NCI-H510A treated with DMSO at 0.1 percent for 48 hours (cell line): ENCODE results near the gene FXYD7.
"Not testable (repeated sequence)": the region's sequence is repeated elsewhere in the genome, so short reads cannot be mapped to it uniquely, and the experiment has no call there.

Experiments used
- DNase-seq: peaks from one replicate; lab custom pipeline; 2025; lab: John Stamatoyannopoulos, UW

Gene FXYD7

DNA sequence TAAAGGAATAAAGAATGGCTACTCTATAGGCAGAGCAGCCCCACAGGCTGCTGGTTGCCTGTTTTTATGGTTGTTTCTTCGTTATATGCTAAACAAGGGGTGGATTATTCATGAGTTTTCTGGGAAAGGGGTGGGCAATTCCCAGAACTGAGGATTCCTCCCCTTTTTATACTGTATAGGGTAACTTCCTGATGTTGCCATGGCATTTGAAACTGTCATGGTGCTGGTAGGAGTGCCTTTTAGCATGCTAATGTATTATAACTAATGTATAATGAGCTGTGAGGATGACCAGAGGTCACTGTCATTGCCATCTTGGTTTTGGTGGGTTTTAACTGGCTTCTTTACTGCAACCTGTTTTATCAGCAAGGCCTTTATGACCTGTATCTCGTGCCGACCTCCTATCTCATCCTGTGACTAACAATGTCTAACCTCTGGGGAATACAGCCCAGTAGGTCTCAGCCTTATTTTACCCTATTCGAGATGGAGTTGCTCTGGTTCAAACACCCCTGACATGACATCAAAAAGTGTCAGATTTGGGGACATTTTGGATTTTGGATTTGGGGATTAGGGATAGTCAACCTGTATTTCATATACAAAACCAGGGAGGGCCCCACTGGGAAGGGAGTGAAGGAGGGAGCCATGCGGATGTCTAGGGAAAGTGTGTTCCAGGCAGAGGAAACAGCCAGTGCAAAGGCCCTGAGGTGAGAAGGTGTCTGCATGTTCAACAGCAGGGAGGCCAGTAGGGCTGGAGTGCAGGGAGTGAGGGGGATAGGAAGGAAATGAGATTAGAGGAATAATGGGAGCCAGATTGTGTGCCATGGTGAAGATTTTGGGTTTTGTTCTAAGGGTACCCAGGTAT lies 22.4 kb downstream of the FXYD7 start:
- no peak for DNase-seq

GRCh38 chr19:35166100-35167063 lies 23.3 kb downstream of the FXYD7 start:
- no peak for DNase-seq

GRCh38 chr19:35167251-35168119 lies 24.4 kb downstream of the FXYD7 start:
- DNase-seq: no peak

DNA sequence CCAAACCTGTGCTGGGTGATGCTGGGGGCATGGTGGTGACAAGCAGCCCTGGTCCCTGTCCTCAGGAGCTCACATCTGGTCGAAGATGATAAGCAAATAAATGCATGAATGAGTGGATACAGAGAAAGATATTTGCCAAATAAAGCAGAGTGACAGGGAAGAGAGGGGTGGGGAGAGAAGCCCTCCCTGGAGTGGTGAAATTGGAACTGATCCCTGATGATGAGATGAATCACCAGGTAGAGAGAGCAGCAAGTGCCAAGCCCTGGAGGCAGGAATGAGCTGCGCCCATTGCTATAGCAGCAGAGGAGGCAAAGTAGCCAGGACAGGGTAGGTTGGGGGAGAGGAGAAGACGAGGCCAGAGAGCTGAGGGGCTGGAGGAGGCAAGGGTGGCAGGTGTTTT lies 25.1 kb downstream of the FXYD7 start:
- no peak for DNase-seq

DNA sequence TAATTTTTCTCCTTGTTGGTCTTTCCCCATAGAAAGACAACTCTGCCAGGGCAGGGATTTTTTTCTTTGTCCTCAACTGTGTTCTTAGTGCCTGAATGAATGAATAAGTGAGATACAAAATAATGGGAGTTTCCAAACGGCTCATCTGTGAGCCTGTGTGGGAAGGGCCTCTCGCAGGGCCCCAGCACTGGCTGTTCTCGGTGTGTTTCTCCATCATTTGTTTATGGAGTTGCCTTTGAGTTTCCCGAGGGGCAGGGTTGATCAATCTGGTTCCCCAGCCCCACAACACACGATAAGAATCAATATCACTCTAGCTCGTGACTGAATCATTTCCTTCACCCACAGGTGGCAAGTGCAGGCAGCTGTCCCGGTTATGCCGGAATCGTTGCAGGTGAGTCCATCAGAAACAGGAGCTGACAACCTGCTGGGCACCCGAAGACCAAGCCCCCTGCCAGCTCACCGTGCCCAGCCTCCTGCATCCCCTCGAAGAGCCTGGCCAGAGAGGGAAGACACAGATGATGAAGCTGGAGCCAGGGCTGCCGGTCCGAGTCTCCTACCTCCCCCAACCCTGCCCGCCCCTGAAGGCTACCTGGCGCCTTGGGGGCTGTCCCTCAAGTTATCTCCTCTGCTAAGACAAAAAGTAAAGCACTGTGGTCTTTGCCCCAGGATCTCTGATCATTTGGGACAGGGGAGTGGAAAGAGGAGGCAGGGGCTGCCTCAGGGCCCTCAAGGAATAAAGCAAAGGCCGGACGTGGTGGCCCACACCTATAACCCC lies 26.4 kb downstream of the FXYD7 start:
- DNase-seq: no peak

- no peak for DNase-seq
Measured at GRCh38 chr19:35170359-35171061, 27.5 kb downstream of the FXYD7 start.

GRCh38 chr19:35171730-35172129 lies 28.7 kb downstream of the FXYD7 start:
- no peak for DNase-seq

- no peak for DNase-seq
Measured at GRCh38 chr19:35174226-35174625, 31.2 kb downstream of the FXYD7 start.

GRCh38 chr19:35176181-35176570 lies 33.1 kb downstream of the FXYD7 start:
- no peak for DNase-seq

- DNase-seq: no peak
Measured at GRCh38 chr19:35177377-35178274, 34.6 kb downstream of the FXYD7 start.

- DNase-seq: no peak
Measured at GRCh38 chr19:35178701-35179100, 35.6 kb downstream of the FXYD7 start.

DNA sequence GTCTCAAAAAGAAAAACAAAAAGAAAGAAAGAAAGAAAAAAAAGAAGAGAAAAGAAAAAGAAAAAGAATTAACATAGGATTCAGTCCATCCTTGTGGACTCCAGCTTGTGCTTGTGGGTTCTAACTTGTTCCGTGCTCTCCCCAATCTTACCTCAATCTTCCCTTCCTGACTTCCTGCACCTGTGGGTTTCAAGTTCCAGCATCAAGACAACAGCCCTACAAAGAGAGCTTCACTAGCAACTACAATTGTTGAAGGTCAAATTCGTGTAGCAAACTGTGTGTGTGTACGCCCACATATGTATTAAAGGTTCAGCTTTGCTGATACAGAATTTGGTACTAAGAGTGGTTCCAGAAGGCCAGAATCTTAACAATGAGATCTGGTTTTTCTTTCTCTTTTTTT lies 36.8 kb downstream of the FXYD7 start:
- DNase-seq: no peak

DNA sequence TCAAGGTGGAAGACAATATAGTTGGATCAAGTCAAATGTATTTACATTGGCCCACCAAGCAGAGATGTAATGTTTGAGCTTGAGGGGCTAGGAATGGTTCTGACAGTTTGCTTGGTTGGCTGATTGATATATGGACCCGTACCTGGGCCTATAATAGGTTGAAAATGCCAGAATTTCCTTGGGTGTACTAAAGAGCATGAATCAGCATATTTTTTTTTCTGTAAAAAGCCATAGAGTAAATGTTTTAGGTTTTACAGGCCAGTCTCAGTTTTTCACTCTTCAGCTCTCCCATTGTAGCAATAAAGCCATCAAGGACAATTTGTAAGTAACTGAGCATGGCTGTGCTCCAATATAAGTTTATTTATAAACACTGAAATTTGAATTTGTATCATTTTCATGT lies 38.3 kb downstream of the FXYD7 start:
- no peak for DNase-seq

DNA sequence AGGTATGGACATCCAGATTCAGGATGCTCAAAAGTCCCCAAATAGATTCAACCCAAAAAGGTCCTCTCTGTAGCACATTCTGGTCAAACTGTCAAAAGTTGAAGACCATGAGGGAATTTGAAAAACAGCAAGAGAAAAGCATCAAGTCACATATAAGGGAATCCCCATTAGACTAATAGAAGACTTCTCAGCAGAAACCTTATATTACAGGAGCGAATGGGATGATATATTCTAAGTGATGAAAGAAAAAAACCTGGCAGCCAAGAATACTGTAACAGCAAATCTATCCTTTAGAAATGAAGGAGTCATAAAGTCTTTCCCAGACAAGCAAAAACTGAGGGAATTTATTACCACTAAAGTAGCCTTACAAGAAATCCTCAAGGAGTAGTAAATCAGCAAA lies 41.2 kb downstream of the FXYD7 start:
- DNase-seq: no peak

GRCh38 chr19:35184884-35185283 lies 41.8 kb downstream of the FXYD7 start:
- DNase-seq: no peak

DNA sequence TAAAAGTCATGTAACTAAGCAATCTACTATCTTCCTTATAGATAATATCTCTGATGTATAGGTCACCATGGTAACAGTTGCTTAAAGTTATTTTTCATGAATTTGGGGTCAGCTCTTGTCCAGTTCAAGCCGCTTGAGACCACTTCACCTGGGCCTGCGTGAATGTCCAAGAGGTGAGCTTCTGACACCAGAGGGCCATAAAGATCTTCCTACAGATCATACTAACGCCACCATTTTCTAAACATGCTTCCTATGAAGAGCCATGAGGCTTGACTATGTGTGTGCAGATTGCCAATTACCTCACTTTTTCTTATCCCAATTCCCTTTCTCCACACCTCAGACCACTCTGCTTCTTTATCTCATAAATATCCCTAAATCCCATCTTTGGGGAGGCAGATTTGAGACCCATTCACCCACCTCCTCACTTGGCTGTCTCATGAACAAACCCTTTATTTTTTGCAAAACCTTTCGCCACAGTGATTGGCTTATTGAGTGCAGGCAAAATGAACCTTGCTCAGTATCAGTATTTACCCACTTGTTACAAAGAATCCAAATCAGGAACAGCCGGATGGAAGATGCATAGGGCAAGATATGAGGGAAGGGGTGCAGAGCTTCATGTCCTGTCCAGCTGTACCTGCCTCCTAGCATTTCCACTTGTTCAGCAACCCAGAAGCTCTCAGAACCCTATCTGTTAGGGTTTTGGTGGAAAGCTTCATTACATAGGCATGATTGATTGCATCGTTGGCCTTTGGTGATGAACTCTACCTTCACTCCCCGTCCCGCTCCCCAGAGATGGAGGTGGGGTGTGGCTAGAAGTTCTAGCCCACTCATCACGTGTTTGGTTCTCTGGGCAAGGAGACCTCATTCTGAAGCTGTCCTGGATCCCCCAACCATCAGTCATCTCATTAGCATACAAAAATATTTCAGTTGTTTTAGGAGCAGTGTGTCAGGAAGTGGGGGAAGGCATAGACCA lies 51.2 kb downstream of the FXYD7 start:
- DNase-seq: no peak

GRCh38 chr19:35195830-35196229 lies 52.8 kb downstream of the FXYD7 start:
- no peak for DNase-seq

GRCh38 chr19:35196861-35197260 lies 53.8 kb downstream of the FXYD7 start:
- DNase-seq: not testable (repeated sequence)
